Fibroblast of the aortic adventitia (primary cell): ENCODE measurements around the gene TMEM163. TPM values are rescaled to one million over a fixed set of nuclear protein-coding genes. Genes with fewer than 3 reads are reported as not detected.

Experiments used
- DNase-seq: peaks from one replicate; pipeline ENCODE4 v3.0.0-alpha.2; 2010; ENCODE audit warnings: low read depth
- H3K4me3 ChIP-seq: 2 replicates; pipeline ENCODE4 v1.5.1; 2011; ENCODE audit warnings: low read depth, mild to moderate bottlenecking, control low read depth, low read length, moderate library complexity
- total RNA-seq: library from RNA; depleted of rRNA; stranded (reverse); fragments of >200 nt; gene quantifications from 2 replicates; pipeline ENCODE4 v1.2.3, GENCODE V29; 2012; ENCODE audit warnings: low replicate concordance
- TF ChIP-seq, protein P1 (sequence below): IDR thresholded peaks from 2 replicates; pipeline ENCODE4 v1.5.1; 2011; ENCODE audit warnings: mild to moderate bottlenecking, low read length, control low read depth, inconsistent platforms; ENCODE audit not compliant: insufficient read depth

TMEM163 gene
- total RNA-seq, 1 donor, result not detected

DNA sequence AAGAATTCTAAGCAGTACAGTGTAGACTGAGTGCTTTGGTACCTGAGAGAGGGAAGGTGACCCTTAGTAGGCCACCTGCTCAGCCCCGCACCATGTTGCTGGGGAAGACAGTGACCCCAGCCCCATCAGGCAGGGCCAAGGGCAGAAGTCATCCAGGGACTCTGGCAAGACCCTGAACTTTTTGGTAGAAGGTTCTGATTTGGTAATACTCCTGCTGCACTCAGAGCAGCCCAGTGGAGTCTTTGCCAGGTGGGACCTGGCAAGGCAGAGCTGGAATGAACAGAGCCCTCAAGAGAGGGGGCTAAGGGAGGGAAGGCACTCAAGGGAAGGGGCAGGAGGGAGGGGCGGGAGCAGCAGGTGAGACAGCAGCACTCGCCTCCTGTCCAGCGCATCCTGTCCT, 273.7 kb downstream of the TMEM163 start:
- TF ChIP-seq, protein P1, sequence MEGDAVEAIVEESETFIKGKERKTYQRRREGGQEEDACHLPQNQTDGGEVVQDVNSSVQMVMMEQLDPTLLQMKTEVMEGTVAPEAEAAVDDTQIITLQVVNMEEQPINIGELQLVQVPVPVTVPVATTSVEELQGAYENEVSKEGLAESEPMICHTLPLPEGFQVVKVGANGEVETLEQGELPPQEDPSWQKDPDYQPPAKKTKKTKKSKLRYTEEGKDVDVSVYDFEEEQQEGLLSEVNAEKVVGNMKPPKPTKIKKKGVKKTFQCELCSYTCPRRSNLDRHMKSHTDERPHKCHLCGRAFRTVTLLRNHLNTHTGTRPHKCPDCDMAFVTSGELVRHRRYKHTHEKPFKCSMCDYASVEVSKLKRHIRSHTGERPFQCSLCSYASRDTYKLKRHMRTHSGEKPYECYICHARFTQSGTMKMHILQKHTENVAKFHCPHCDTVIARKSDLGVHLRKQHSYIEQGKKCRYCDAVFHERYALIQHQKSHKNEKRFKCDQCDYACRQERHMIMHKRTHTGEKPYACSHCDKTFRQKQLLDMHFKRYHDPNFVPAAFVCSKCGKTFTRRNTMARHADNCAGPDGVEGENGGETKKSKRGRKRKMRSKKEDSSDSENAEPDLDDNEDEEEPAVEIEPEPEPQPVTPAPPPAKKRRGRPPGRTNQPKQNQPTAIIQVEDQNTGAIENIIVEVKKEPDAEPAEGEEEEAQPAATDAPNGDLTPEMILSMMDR, result no peak
- DNase-seq, result no peak
- H3K4me3 ChIP-seq, result no peak overlapping the region

DNA sequence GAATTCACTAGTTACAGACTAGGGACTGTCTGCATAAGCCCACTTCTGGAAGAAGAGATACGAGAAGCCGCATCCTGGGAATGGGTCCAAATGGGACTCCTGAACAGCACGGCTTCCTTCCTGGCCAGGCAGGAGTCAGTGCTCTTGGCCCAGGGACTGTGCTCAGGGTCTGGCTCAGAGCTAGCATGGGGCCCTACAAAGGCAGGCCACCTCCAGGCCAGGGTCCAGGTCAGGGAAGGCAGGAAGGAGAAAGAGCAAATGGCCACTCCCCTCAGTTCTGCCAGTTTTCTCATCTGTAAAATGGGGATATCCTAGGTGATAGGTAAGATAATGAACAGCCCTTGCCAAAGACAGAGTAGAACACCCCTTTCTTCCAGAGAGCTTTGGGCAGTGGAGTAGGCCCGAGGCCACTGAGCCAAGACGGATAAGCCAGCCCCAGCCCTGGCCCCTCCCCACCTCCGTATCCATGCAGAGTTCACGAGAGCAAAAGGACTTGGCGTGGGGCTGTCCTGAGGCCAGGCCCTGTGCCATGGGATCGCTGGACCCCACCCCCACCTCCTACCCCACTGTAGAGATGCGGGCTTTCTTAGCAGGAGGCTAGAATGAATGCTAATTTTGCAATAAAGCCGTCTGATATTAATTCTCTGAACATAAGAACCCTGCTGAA, 274.9 kb downstream of the TMEM163 start:
- no peak overlapping the region for H3K4me3 ChIP-seq
- TF ChIP-seq, protein P1, result no peak
- DNase-seq, result no peak

DNA sequence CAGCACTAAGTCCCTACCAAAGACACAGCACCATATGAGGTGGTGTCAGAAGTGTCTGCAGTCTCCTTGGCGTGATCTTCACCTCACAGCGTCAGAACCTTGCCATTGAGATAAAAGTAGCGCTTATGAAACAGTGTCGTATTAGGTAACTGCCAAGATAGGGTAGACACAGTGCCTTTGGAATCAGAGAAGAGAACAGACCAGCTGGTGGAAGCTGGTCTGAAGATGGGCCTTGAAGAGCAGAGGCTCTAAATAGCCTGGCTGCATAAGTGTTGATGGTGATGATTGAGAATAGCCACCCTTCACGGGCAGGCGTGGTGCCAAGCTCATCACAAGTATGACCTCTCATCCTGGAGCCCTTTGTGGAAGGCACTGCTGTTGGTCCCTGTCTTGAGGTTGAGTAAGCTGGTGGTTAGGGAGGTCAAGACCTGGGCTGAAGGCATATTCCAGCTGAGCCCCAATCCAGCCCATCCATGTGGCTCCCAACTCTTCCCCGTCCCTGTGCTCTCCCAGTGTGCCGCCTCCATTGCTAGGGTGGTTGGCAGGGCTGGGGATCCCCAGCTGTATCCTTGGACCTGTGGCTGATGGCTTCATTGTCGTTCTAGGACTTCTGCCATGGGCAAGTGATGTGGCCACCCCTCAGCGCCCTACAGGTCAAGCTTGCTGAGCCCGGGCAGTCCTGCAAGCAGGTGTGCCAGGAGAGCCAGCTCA, 277.5 kb downstream of the TMEM163 start:
- H3K4me3 ChIP-seq, result no peak overlapping the region
- DNase-seq, result no peak
- TF ChIP-seq, protein P1, result no peak

DNA sequence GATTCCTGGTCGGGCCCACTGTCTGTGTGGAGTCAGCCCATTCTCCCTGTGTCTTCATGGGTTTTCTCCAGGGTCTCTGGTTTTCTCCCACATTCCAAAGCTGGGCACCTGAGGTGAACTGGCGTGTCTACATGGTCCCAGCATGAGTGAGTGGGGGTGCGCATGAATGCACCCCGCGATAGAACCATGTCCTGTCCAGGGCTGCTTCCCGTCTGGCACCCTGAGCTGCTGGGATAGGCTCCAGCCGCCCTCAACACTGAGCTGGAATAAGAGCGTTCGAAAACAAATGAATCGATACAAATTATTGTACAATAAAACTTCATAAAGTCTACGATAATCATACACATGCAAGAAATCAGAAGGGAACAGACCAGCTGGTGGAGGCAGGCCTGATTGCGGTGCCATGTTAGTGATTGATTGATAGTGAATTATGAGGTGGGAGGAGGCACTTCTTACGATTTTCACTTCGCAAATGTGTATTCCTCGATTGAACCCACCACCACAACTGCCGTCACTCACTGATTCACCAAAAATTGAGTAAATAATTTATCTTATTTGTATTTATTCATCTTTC, 278.4 kb downstream of the TMEM163 start:
- TF ChIP-seq, protein P1, result no peak
- no peak for DNase-seq
- H3K4me3 ChIP-seq, result no peak overlapping the region

DNA sequence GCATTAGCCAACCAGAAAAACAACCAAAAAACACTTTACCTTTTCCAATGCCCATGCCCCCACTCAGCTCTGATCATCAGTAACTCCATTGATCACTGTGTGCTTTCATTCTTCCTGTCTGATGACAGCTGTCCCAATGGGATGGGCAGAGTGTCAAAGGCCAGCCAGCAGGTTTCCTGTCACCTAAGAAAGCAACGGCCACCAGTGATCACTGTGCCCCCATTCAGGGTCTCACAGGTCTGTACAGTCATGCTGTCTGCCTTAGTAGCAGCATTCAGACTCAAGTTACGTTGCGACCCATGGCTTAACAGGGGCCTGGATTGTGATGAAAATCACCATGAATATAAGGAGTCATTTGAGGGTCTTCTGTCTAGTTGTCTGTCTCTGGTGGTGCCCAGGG, 280.4 kb downstream of the TMEM163 start:
- DNase-seq, result no peak
- no peak overlapping the region for H3K4me3 ChIP-seq
- TF ChIP-seq, protein P1, result no peak

DNA sequence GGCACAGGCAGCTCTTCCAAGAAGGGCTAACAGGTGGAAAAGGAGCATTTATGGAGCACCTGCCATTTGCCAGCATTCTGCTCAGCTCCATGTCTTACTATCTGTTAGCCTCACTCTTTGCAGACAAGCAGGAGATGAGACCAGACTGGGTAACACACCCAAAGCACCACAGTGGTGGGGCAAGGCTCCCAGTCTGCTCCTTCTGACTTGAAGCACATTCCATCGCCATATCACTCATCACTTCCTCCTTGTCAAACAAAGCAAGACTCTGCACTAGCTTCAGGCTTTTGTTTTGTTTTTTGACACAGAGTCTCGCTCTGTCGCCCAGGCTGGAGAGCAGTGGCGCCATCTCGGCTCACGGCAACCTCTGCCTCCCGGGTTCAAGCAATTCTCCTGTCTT, 282.1 kb downstream of the TMEM163 start:
- TF ChIP-seq, protein P1, result no peak
- no peak for DNase-seq

More for the DNA sequence above, 282.1 kb downstream of the TMEM163 start:
- no peak overlapping the region for H3K4me3 ChIP-seq
